GM23338 (cell line): ENCODE results near the gene AXIN1. TPM values are rescaled to one million over a fixed set of nuclear protein-coding genes. Genes with fewer than 3 reads are reported as not detected.

Experiments used
- ATAC-seq: fragments of 200-7000 bp; cut with Tn5 transposase; 3 replicates; pipeline ENCODE4 v1.9.1; 2020
- DNase-seq: peaks from one replicate; pipeline ENCODE4 v3.0.0-alpha.2; 2015; ENCODE audit warnings: low spot score
- H2AFZ ChIP-seq: fragments of 200-600 bp; sonication (generic); 2 replicates; pipeline ENCODE4 v1.8.0; 2016; ENCODE audit warnings: antibody characterized with exemption, mild to moderate bottlenecking, moderate library complexity
- H3F3A ChIP-seq: fragments of 200-600 bp; sonication (generic); replicated peaks from 2 replicates; pipeline ENCODE4 v1.8.0; 2017; ENCODE audit warnings: antibody characterized with exemption, mixed run types, low read depth
- H3K27ac ChIP-seq: fragments of 200-600 bp; sonication (generic); 2 replicates; pipeline ENCODE4 v1.6.1; 2016; ENCODE audit warnings: low read depth
- H3K27me3 ChIP-seq: fragments of 200-600 bp; sonication (generic); 2 replicates; pipeline ENCODE4 v1.8.0; 2016; ENCODE audit warnings: mild to moderate bottlenecking, mixed run types, moderate library complexity; ENCODE audit not compliant: insufficient read depth
- H3K36me3 ChIP-seq: fragments of 200-600 bp; sonication (generic); 2 replicates; pipeline ENCODE4 v1.8.0; 2016; ENCODE audit warnings: mild to moderate bottlenecking; ENCODE audit not compliant: insufficient read depth
- H3K4me1 ChIP-seq: fragments of 200-600 bp; sonication (generic); 2 replicates; pipeline ENCODE4 v1.8.0; 2016; ENCODE audit warnings: mild to moderate bottlenecking, moderate library complexity; ENCODE audit not compliant: insufficient read depth
- H3K4me2 ChIP-seq: fragments of 200-600 bp; sonication (generic); 2 replicates; pipeline ENCODE4 v1.7.1; 2017; ENCODE audit warnings: mixed run types
- H3K4me3 ChIP-seq: fragments of 200-600 bp; sonication (generic); 2 replicates; pipeline ENCODE4 v1.6.1; 2016; ENCODE audit warnings: mixed run types
- H3K79me2 ChIP-seq: fragments of 200-600 bp; sonication (generic); replicated peaks from 2 replicates; pipeline ENCODE4 v1.8.0; 2017; ENCODE audit warnings: mild to moderate bottlenecking; ENCODE audit not compliant: insufficient read depth
- H3K9me2 ChIP-seq: fragments of 200-600 bp; sonication (generic); 2 replicates; pipeline ENCODE4 v1.8.0; 2017; ENCODE audit not compliant: insufficient read depth
- H4K20me1 ChIP-seq: fragments of 200-600 bp; sonication (generic); replicated peaks from 2 replicates; pipeline ENCODE4 v1.8.0; 2017; ENCODE audit warnings: mild to moderate bottlenecking; ENCODE audit not compliant: insufficient read depth
- H3K27ac Mint-ChIP-seq: 2 replicates; pipeline ENCODE4 v1.8.0; 2020; ENCODE audit warnings: inconsistent platforms, mild to moderate bottlenecking, moderate library complexity, mixed read lengths
- H3K27me3 Mint-ChIP-seq: 3 replicates; pipeline ENCODE4 v1.8.0; 2022; ENCODE audit warnings: low read depth, mild to moderate bottlenecking, moderate library complexity, mixed read lengths, inconsistent platforms; ENCODE audit not compliant: insufficient read depth, poor library complexity
- H3K36me3 Mint-ChIP-seq: 3 replicates; pipeline ENCODE4 v1.8.0; 2021; ENCODE audit warnings: low read depth, mild to moderate bottlenecking, inconsistent platforms, moderate library complexity, mixed read lengths
- H3K4me1 Mint-ChIP-seq: 3 replicates; pipeline ENCODE4 v1.8.0; 2020; ENCODE audit warnings: mild to moderate bottlenecking, inconsistent platforms, mixed read lengths
- H3K4me3 Mint-ChIP-seq: 3 replicates; pipeline ENCODE4 v1.8.0; 2021; ENCODE audit warnings: moderate library complexity, mild to moderate bottlenecking, inconsistent platforms, mixed read lengths
- H3K9me3 Mint-ChIP-seq: 3 replicates; pipeline ENCODE4 v1.8.0; 2020; ENCODE audit warnings: moderate library complexity, mild to moderate bottlenecking, inconsistent platforms, mixed read lengths
- CREB1 ChIP-seq: fragments of 250-450 bp; sonication (Bioruptor Pico); IDR thresholded peaks from 2 replicates; pipeline ENCODE4 v1.5.0; 2020; ENCODE audit warnings: low read depth, mild to moderate bottlenecking, moderate library complexity
- ETS1 ChIP-seq: IDR thresholded peaks from 2 replicates; pipeline ENCODE4 v1.6.1; 2016; ENCODE audit warnings: antibody characterized with exemption
- EZH2 ChIP-seq: fragments of 200-600 bp; sonication (generic); IDR thresholded peaks from one replicate; pipeline ENCODE4 v1.8.0; 2017; ENCODE audit warnings: antibody characterized with exemption, mild to moderate bottlenecking, low read depth; ENCODE audit not compliant: unreplicated experiment
- NANOG ChIP-seq: IDR thresholded peaks from 2 replicates; pipeline ENCODE4 v1.6.1; 2016; ENCODE audit warnings: antibody characterized with exemption, borderline replicate concordance
- POLR2AphosphoS5 ChIP-seq: IDR thresholded peaks from 2 replicates; pipeline ENCODE4 v1.6.1; 2016; ENCODE audit warnings: antibody characterized with exemption, low read depth
- STAT1 ChIP-seq: IDR thresholded peaks from one replicate; pipeline ENCODE4 v1.6.1; 2016; ENCODE audit warnings: antibody characterized with exemption; ENCODE audit not compliant: unreplicated experiment
- ZNF114 ChIP-seq: fragments of 250-450 bp; sonication (Bioruptor Pico); IDR thresholded peaks from 2 replicates; pipeline ENCODE4 v1.5.0; 2020; ENCODE audit warnings: mild to moderate bottlenecking, moderate library complexity
- ZNF331 ChIP-seq: fragments of 250-450 bp; sonication (Bioruptor Pico); IDR thresholded peaks from 2 replicates; pipeline ENCODE4 v1.5.0; 2020; ENCODE audit warnings: low read depth, mild to moderate bottlenecking, moderate library complexity
- ZNF462 ChIP-seq: fragments of 250-450 bp; sonication (Bioruptor Pico); IDR thresholded peaks from 2 replicates; pipeline ENCODE4 v1.5.0; 2020; ENCODE audit warnings: mild to moderate bottlenecking, moderate library complexity
- polyA plus RNA-seq: library from polyadenylated mRNA; unstranded; fragments of >200 nt; fragmentation: Nextera tagmentation; extraction: Ambion mirVana; gene quantifications from 2 replicates; pipeline ENCODE4 v1.2.1, GENCODE V29; 2016
- total RNA-seq: library from RNA; depleted of rRNA; stranded (reverse); fragments of >200 nt; shearing (Covaris generic); gene quantifications from 2 replicates; pipeline ENCODE4 v1.2.3, GENCODE V29; 2014

Gene AXIN1
- total and polyA plus RNA-seq, 2 experiments from 2014 or later = 14.3 to 54.5 TPM

- no peak for TF ChIP-seq ZNF462 (CRISPR knock-in tag)
- TF ChIP-seq ZNF331 (CRISPR knock-in tag) = no peak
Observed at GRCh38 chr16:264440-264951, 88.0 kb downstream of the AXIN1 start (continued).

- H3K27ac Mint-ChIP-seq = no peak overlapping the region
- H3K36me3 Mint-ChIP-seq = peaks cover 24% of the 10 kb centered on the region; the same call in 2 of the 3 replicates
- no peaks in the 10 kb centered on the region for H3K36me3 ChIP-seq
- no peaks in the 10 kb centered on the region for H3K4me1 Mint-ChIP-seq
- no peak overlapping the region for H3K4me3 Mint-ChIP-seq
- no peak overlapping the region for H3K4me2 ChIP-seq
- H3K4me1 ChIP-seq = no peaks in the 10 kb centered on the region
- no peaks in the 10 kb centered on the region for H3K9me2 ChIP-seq
- peaks cover 10% of the 10 kb centered on the region for H3K27me3 Mint-ChIP-seq
- H3K79me2 ChIP-seq = no peaks in the 10 kb centered on the region
- H3K4me3 ChIP-seq = no peak overlapping the region
- no peaks in the 10 kb centered on the region for H3K27me3 ChIP-seq
- DNase-seq = no peak
- H4K20me1 ChIP-seq = no peaks in the 10 kb centered on the region
- ATAC-seq = no peak
- H3K27ac ChIP-seq = no peak overlapping the region
- H2AFZ ChIP-seq = no peak overlapping the region
- H3K9me3 Mint-ChIP-seq = no peaks in the 10 kb centered on the region; the same call in 2 of the 3 replicates
- H3F3A ChIP-seq = 0 out of 2 replicates have a peak, but pooled peaks cover 3% of the 10 kb centered on the region
- no peak for TF ChIP-seq ZNF462 (CRISPR knock-in tag)
- no peak for TF ChIP-seq ETS1
- no peak for TF ChIP-seq POLR2AphosphoS5
- no peak for TF ChIP-seq ZNF331 (CRISPR knock-in tag)
- no peak for TF ChIP-seq NANOG
- no peak for TF ChIP-seq EZH2
- no peak for TF ChIP-seq STAT1
- TF ChIP-seq CREB1 (CRISPR knock-in tag) = no peak
- TF ChIP-seq ZNF114 = no peak
Observed at GRCh38 chr16:263944-264343, 88.6 kb downstream of the AXIN1 start.
